HG02571 (cell line): ENCODE data around the gene RAB33A.
"Not testable (repeated sequence)": the region's sequence is repeated elsewhere in the genome, so short reads cannot be mapped to it uniquely, and the experiment has no call there.

Experiments
- ATAC-seq: cut with Tn5 transposase; IDR thresholded peaks from one replicate; pipeline ENCODE4 v1.9.1; 2021; ENCODE audit warnings: mild to moderate bottlenecking, moderate library complexity; ENCODE audit not compliant: unreplicated experiment

RAB33A gene

DNA sequence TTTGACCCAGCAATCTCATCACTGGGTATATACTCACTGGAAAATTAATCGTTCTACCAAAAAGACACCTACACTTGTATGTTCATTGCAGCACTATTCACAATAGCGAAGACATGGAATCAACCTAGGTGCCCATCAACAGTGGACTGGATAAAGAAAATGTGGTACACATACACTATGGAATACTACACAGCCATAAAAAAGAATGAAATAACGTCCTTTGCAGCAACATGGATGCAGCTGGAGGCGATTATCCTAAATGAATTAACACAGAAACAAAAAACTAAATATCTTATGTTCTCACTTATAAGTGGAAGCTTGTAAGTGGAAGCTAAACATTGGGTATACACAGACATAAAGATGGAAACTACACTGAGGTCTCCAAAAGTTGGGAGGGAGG lies 59.4 kb downstream of the RAB33A start:
- not testable (repeated sequence) for ATAC-seq
